Measurements from ENCODE around the gene NOS3.

NOS3 gene

GRCh38 chr7:150964593-150965111 is 26.2 kb upstream of the NOS3 start:
- no peak for DNase-seq (ENCODE audit: low read depth in 1 of 2, low spot score in 1 of 2)

GRCh38 chr7:150965273-150965830 is 25.5 kb upstream of the NOS3 start:
- no peak for DNase-seq (ENCODE audit: low read depth in 1 of 2, low spot score in 1 of 2)

DNA sequence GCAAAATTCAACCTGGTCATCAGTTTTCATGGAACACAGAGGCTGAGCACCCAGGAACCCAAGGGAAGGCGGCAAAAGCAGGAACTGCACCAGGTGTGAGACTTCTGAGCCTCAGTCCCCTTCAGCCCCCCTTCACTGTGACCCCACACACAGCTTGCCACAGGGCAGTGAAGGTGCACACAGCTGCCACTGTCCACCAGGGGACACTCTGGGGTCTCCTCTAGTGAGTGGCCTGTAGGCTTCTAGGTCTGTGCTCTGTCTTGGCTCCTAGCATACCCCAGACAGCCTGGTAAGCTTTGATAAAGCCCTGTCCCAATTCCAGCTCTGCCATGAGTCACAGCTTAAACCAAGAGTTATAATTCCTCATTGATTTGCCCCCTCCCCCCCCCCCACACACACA is 24.8 kb upstream of the NOS3 start:
- no peak for DNase-seq (ENCODE audit: low read depth in 1 of 2, low spot score in 1 of 2)

DNA sequence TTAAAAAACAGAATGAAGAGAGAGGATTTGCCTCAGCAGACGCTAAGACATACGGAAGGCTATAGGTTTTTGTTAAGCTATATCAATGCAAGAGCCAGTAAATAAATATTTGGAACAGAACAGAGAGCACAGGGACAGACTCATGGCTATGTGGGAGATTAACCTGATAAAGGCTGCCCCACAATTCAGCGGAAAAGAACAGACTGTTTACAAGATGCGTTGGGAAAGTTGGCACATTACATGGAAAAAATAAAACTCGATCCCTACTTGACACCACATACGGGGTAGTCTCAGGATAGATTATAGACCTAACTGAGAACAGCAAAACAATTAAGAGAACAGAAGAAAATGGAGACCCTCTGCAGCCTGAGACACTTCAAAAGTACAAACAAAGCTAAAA is 23.5 kb upstream of the NOS3 start:
- DNase-seq (ENCODE audit: low read depth in 1 of 2, low spot score in 1 of 2), result no peak

GRCh38 chr7:150968056-150968733 is 22.6 kb upstream of the NOS3 start:
- no peak for DNase-seq (ENCODE audit: low read depth in 1 of 2, low spot score in 1 of 2)

DNA sequence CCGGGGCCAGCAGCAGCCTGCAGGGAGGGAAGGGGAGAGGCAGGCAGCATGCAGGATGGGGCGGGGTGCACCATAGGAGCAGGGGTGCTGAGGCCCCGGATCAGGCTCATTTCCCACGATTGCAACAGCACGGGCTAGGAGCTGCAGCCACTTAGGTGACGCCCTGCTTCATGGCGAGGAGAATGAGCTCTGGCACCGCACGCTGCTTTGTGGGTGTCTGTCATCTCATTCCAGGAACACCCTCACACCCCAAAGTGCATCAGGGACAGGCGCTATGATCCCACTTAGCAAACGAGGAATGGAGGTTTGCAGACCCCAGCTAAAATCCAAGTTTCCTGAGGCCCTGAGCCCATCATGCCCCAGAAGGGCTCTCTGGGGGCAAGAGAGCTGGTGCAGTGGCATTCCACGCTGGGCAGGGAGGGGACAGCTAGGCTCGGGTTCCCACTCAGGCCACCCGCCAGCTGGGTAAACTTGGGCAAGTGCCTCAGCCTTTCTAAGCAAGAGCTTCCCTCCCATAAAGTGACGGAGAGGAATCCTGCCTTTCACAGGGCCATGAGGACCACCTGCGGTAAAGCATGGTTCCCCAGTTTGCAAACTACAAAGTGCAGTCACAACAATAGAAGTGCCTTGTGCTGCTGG is 22.0 kb upstream of the NOS3 start:
- no peak for DNase-seq (ENCODE audit: low read depth in 1 of 2, low spot score in 1 of 2)

DNA sequence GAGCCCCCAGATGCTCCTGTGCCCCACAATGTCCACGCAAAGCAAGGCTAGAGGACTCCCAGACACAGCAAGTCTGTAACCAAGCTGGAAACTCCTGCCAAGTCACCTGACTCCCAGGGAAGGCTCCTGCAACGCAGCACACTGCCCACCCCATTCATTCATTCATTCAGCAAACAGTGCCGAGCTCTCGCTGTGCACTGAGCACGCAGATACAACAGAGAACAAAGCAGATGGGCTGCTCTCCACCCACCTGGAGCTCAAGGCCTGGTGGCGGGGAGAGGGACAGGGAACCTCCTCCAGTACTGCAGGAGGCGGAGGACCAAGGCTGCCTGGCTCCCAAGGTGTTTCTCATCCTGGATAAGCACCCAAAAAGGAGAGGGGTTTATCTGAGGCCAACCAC is 21.3 kb upstream of the NOS3 start:
- DNase-seq (ENCODE audit: low read depth in 1 of 2, low spot score in 1 of 2), result no peak

- DNase-seq (ENCODE audit: low read depth in 1 of 2, low spot score in 1 of 2), result no peak
Observed at GRCh38 chr7:150970424-150970823, 20.4 kb upstream of the NOS3 start.

DNA sequence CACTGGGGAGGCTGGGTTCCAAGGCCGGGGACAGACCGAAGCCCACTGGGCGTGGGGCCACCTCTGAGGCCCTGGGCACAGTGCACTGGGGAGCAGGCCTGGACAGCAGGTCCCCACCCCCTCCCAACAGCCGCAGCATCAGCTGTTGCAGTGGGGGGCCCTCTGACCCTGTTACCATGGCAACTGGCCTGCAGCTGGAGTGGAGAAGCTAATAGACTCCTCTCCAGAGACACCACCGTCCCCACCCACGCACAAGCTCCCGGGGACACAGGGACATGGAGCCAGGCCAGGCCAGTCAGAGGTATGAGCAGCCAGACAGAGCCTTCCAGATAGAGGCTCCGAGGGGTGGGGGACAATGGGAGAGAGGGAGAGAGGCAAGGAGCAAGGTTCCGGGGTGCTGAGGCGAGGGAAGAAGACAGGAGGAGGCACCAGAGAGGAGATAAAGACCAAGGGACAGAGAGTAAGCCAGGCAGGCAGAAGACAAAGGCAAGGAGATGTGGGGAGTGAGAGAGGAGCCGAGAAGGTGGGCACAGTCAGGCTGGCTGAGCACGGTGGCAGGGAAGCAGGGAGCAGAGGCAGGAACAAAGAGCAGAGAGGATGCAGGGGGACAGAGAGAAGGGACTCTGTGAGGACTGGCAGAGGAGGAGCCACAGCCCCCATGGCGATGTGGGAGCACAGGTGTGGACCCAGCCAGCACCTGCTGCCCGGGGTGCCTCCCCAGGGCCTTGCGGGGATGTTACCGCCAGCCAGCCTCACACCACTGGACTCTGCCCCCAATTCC is 19.4 kb upstream of the NOS3 start:
- DNase-seq (ENCODE audit: low read depth in 1 of 2, low spot score in 1 of 2), result no peak

DNA sequence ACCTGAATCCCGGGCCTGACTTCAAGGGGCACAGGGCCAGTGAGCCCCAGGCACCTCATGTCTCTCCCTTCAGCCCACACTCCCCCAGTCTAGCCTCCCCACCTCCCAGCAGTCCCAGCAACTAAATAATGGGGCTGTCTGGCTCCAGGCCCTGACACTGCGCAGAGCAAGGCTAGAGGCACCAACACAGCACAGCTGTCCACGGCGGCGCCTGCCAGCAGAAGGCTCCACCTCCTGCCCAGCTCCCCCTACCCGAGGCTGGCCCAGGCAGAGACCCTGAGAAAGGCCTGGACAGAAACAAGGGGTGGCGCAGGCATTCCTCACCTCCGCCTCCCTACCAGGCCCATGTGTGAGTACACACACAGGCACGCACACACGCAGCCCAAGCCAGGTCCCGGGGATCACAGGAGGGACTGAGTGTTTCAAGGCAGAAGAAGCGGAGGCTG is 18.8 kb upstream of the NOS3 start:
- DNase-seq (ENCODE audit: low read depth in 1 of 2, low spot score in 1 of 2), result no peak

DNA sequence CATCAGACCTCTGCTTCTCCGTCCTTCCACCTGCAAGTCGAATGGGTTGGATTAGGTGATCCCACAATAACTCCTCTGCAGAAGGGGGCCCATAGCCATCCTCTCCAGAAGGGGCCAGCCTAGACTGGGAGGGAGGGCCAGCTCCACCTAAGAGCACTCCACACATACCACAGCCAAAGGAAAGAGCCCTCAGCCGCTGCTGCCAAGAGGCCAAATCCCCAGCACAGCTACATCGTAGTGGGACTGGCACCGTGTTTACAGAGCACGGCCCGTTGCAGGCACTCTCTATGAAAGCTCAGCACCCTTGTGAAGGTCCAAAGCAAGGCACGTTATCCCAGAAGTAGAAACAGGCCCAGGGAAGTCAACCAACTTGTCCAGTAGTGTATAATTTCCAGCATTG is 18.1 kb upstream of the NOS3 start:
- DNase-seq (ENCODE audit: low read depth in 1 of 2, low spot score in 1 of 2), result no peak

DNA sequence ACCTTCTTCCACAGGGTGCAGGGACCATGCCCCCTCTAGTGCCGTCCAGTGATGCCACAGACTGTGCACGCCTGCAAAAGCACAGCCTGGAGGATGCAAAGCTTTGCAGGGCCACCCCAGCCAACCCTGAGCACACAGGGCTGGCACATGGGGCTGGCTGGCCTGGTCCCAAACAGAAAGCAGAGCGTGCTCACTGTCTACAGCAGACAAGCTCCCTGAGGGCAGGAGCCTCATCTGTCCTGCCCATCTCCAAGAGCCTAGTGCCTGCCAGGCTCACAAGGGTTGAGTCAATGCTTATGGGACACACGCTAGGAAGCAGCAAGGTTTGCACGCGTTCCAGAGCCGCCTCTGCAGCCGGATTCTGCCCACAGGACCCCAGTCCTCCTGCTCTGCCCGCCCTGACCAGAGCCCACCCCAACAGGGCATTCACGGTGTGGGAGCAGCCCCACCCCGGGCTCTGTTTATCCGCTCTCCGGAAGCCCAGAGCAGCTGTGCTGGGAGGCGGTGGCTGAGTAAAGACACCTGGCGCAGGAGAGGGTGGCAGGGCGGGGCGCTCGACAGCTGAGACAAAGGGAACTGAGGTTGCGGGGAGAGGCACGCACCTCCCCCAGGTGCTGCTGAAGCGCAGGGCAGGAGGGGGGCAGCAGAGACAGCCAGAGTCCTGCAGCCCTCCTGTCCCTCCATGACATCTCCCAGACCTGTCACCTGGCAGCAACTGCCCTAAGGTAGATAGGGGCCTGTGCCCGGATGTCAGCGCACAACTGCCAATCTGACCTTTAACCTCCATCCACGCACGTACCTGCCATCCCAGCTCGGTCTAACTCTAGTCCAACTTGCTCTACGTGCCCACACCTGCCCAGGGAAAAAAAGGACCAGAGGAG is 17.0 kb upstream of the NOS3 start:
- DNase-seq (ENCODE audit: low read depth in 1 of 2, low spot score in 1 of 2), result no peak

DNA sequence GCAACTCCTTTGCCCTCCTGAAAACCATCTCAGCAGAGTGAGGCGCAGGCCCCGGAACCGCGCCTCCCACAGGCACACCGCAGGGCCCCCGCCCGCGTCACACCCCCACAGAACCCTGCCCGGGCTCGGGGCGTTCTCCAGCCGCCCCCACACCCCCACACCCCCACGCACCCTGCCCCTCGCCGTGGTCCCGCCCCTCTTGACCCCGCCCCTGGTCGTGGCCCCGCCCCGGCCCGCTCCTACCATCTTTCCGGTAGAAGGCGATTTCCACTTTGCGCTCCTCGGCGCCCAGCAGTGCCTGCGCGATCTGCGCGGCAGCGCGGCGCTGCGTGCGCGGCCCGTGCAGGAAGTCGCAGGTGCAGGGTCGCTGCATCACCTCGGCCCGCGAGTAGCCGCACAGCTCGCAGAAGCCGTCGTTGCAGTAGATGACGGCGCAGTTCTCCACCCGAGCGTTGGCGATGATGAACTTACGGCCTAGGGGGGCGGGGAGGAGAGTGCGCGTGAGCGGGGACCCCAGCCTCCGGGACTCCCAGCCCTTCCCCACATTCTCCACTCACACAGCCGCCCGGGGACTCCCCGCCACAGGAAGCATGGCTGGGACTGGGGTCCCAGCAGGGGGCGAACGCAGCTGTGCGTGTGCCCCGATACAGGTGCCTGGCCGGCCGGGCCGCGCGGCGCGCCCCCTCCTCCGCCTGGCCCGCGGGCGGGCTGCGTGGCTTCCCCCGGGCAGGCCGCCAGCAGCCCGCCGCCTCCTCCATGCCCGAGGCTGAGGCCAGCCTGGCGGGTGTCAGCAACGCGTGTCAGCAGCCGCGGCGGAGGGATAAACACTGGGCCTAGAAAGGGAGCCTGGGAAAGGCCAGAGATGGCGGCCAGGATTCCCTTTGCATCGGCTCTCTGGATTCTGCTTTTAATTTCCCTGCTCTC is 16.1 kb upstream of the NOS3 start:
- peak; percentile 67 to 68 for DNase-seq (ENCODE audit: low read depth in 1 of 2, low spot score in 1 of 2)

DNA sequence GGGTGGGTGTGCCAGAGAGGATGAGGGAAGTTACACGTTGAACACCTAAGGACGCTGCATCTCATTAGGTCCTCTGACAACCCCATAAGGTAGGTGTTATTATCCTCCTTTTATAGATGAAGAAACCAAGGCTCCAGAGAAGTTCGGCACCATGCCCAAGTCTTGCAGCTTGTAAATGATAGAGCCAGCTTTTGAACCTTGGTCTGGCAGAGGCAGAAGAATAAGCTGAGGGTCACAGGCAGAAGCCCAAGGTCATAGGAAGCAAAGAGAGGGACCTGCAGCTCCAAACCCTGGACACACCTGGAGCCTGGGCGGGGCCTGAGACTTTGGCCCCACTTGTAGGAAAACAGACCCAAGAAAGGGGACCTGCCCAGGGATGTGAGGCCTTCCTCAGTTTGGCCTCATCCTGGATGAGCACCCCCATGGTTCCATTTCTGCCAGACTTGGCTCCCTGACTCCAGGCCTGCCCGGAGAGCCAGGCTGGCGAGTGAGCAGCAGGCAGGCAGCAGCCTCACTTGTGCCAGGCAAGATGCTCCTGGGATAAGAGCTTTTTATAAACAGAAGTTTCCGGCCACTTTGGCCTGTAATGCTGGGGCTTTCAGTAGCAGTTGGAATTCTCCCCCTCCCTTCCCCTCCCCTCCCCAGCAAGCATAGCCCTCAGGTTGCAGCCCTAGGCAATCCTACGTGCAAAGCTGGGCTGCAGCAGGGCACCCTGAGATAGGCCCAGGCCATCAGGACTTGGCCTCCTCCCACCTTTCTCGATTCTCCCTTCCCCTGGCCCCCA is 15.1 kb upstream of the NOS3 start:
- no peak for DNase-seq (ENCODE audit: low read depth in 1 of 2, low spot score in 1 of 2)

DNA sequence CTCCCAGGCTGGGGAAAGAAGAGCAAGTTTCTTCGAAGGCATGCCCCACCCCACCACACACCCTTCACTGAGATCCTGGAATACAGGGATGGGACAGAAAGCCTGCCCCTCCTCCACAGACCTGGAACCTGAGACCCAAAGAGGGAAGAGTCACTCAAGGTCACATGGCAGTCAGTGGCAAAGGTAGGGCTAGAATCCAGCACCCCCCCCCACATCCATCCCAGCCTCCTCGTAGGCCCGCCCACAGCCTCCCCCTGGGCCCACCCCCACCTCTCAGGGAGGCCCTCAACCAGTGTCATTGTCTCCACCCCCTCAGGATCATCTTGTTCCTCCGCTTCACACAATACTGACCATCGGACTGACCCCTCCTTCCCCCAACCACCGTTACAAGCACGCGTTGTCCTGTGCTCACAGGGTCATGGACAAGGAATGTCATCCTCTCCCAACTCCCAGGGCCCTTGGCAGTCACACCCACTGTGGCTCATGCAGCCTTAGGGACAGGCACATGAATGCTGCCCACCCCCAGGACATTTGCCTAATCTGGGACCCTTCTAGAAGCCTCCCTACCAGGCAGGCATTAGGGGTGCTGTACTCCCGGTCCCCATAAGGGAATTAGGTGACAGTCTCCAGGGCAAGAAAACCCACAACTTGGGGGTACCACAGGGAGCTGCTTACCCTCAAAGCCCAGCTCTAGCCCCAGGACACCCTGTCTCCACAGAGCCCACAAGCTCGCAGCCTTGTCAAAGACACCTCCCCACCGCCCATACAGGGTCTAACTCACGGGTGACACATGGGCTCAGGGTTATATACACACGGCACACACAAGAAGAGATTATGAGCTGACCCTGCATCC is 14.1 kb upstream of the NOS3 start:
- DNase-seq (ENCODE audit: low read depth in 1 of 2, low spot score in 1 of 2), result no peak

GRCh38 chr7:150977382-150978125 is 13.3 kb upstream of the NOS3 start:
- DNase-seq (ENCODE audit: low read depth in 1 of 2, low spot score in 1 of 2), result no peak

GRCh38 chr7:150978126-150978789 is 12.6 kb upstream of the NOS3 start, which contains the start of gene KCNH2:
Gene KCNH2 (minus strand): TSS chr7:150978321. CDS start chr7:150977913, 408 bp downstream.
- DNase-seq (ENCODE audit: low read depth in 1 of 2, low spot score in 1 of 2), result no peak
